GM13977 (cell line): ENCODE data around the gene ZSCAN21.
A peak's percentile ranks its signal among the peaks of the same experiment; 100 is the strongest.

ENCODE experiments used
- DNase-seq: peaks from one replicate; pipeline ENCODE4 v3.0.0; 2012; ENCODE audit warnings: low spot score
- CTCF ChIP-seq: IDR thresholded peaks from 2 replicates; pipeline ENCODE4 v1.5.1; 2012; ENCODE audit warnings: mild to moderate bottlenecking, control low read depth; ENCODE audit not compliant: insufficient read depth; ENCODE audit errors: extremely low read depth, missing control alignments
- in situ Hi-C: fragments of 300-500 bp; cut with MboI; formaldehyde crosslinking; loops from one replicate; pipeline ENCODE4 v1.12.0; 2022; ENCODE audit warnings: low sequenced_read_pairs, low pct_unique_long_range_greater_than_20kb, mixed read lengths, inconsistent platforms; ENCODE audit not compliant: unreplicated experiment

The ZSCAN21 gene

GRCh38 chr7:100100420-100101015 lies 50.9 kb downstream of the ZSCAN21 start:
- DNase-seq: peak; percentile 95

GRCh38 chr7:100101016-100101862 lies 51.7 kb downstream of the ZSCAN21 start, which contains the start of the genes AP4M1 and MCM7:
TSS of gene AP4M1 (plus strand) at chr7:100101643. CDS start at chr7:100101715, 72 bp downstream.
TSS of gene MCM7 (minus strand) at chr7:100101397. CDS start at chr7:100101294, 103 bp downstream.
- peak; percentile 99 for DNase-seq
- TF ChIP-seq CTCF: no peak
- in situ Hi-C loops: no loop called here

More at GRCh38 chr7:100100420-100101015, 50.9 kb downstream of the ZSCAN21 start:
- in situ Hi-C loops: no loop called here
- TF ChIP-seq CTCF: no peak

- in situ Hi-C loops: no loop called here
- no peak for DNase-seq
- no peak for TF ChIP-seq CTCF
These were observed 53.6 kb downstream of the ZSCAN21 start for GRCh38 chr7:100102950-100103840.

DNA sequence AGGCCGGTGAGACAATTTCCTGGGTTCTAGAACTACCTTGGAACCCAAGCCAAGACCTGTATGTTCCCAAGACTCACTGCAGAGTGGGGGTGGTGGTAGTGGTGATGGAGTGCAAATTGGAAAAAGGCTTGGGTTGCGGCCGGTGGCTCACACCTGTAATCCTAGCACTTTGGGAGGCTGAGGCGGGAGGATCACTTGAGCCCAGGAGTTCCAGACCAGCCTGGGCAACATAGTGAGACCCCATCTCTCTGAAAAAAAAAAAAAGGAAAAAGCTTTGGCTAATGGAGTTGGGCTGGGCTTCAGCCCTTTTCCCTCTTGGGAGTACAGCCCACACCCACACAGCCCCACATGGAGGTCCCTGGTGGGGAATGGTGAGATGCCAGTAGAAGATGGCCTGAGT lies 56.0 kb downstream of the ZSCAN21 start:
- TF ChIP-seq CTCF: no peak
- no peak for DNase-seq
- in situ Hi-C loops: no loop called here

DNA sequence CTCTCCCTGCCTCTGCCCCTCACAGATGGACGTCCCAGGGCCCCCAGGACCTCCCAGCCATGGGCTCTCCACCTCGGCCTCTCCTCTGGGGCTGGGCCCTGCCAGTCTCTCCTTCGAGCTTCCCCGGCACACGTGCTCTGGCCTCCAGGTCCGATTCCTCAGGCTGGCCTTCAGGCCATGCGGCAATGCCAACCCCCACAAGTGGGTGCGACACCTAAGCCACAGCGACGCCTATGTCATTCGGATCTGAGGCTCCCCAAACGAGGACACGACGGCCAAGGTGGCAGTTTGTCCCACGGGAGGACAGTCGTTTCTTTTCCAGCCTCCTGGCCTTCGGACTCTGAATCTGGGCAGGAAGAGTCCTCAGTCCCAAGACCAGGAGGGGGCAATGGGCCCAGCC lies 57.1 kb downstream of the ZSCAN21 start:
- in situ Hi-C loops: no loop called here
- DNase-seq: no peak
- no peak for TF ChIP-seq CTCF

- in situ Hi-C loops: no loop called here
These were observed 57.7 kb downstream of the ZSCAN21 start for GRCh38 chr7:100107125-100107737.

More at GRCh38 chr7:100107125-100107737, 57.7 kb downstream of the ZSCAN21 start:
- DNase-seq: no peak
- TF ChIP-seq CTCF: no peak
